HG03342 (cell line): ENCODE results near the gene MAP3K5.
"Not testable (repeated sequence)": the region's sequence is repeated elsewhere in the genome, so short reads cannot be mapped to it uniquely, and the experiment has no call there.

Experiments
- ATAC-seq: cut with Tn5 transposase; IDR thresholded peaks from one replicate; pipeline ENCODE4 v1.9.1; 2021; ENCODE audit warnings: mild to moderate bottlenecking, moderate library complexity; ENCODE audit not compliant: unreplicated experiment

Gene MAP3K5

GRCh38 chr6:136612666-136613389 is 179.4 kb downstream of the MAP3K5 start:
- ATAC-seq, result no peak

GRCh38 chr6:136611746-136612145 is 180.5 kb downstream of the MAP3K5 start:
- ATAC-seq, result no peak

- ATAC-seq, result no peak
These were observed 181.1 kb downstream of the MAP3K5 start for GRCh38 chr6:136611133-136611532.

GRCh38 chr6:136609873-136610706 is 182.2 kb downstream of the MAP3K5 start:
- ATAC-seq, result no peak

- ATAC-seq, result no peak
These were observed 183.3 kb downstream of the MAP3K5 start for GRCh38 chr6:136608991-136609390.

GRCh38 chr6:136607932-136608772 is 184.1 kb downstream of the MAP3K5 start:
- ATAC-seq, result peak; percentile 92

GRCh38 chr6:136607204-136607931 is 184.9 kb downstream of the MAP3K5 start:
- no peak for ATAC-seq

- no peak for ATAC-seq
These were observed 187.3 kb downstream of the MAP3K5 start for GRCh38 chr6:136604928-136605510.

- ATAC-seq, result no peak
These were observed 187.9 kb downstream of the MAP3K5 start for GRCh38 chr6:136604328-136604825.

- no peak for ATAC-seq
These were observed 191.5 kb downstream of the MAP3K5 start for GRCh38 chr6:136600818-136601217.

GRCh38 chr6:136599329-136600011 is 192.8 kb downstream of the MAP3K5 start:
- no peak for ATAC-seq

GRCh38 chr6:136598048-136598447 is 194.2 kb downstream of the MAP3K5 start:
- ATAC-seq, result no peak

GRCh38 chr6:136594671-136595070 is 197.6 kb downstream of the MAP3K5 start:
- ATAC-seq, result no peak

- ATAC-seq, result peak; percentile 96
These were observed 198.4 kb downstream of the MAP3K5 start for GRCh38 chr6:136593748-136594490.

GRCh38 chr6:136592930-136593673 is 199.2 kb downstream of the MAP3K5 start:
- no peak for ATAC-seq

GRCh38 chr6:136591617-136592016 is 200.7 kb downstream of the MAP3K5 start:
- ATAC-seq, result no peak

- not testable (repeated sequence) for ATAC-seq
These were observed 201.4 kb downstream of the MAP3K5 start for GRCh38 chr6:136590846-136591245.

GRCh38 chr6:136587527-136587926 is 204.8 kb downstream of the MAP3K5 start:
- ATAC-seq, result no peak
